SH-SY5Y (cell line): Measurements from ENCODE around the gene SMYD4.

Experiments used
- GATA2 ChIP-seq: IDR thresholded peaks from 2 replicates; pipeline ENCODE4 v1.6.1; 2011; ENCODE audit warnings: mild to moderate bottlenecking, low read depth, low read length
- GATA3 ChIP-seq: IDR thresholded peaks from 2 replicates; pipeline ENCODE4 v1.6.1; 2011; ENCODE audit warnings: low read depth, mild to moderate bottlenecking, low read length, moderate library complexity

GRCh38 chr17:1733759-1734158 is 95.9 kb downstream of the SMYD4 start:
- TF ChIP-seq GATA2 = no peak
- TF ChIP-seq GATA3 = no peak
